GM13977 (cell line): Measurements from ENCODE around the gene CPEB4.

Source experiments
- DNase-seq: peaks from one replicate; pipeline ENCODE4 v3.0.0; 2012; ENCODE audit warnings: low spot score
- in situ Hi-C: fragments of 300-500 bp; cut with MboI; formaldehyde crosslinking; loops from one replicate; pipeline ENCODE4 v1.12.0; 2022; ENCODE audit warnings: low sequenced_read_pairs, low pct_unique_long_range_greater_than_20kb, mixed read lengths, inconsistent platforms; ENCODE audit not compliant: unreplicated experiment
- TF ChIP-seq, protein P1 (sequence below): IDR thresholded peaks from 2 replicates; pipeline ENCODE4 v1.5.1; 2012; ENCODE audit warnings: mild to moderate bottlenecking, control low read depth; ENCODE audit not compliant: insufficient read depth; ENCODE audit errors: extremely low read depth, missing control alignments

CPEB4 gene

DNA sequence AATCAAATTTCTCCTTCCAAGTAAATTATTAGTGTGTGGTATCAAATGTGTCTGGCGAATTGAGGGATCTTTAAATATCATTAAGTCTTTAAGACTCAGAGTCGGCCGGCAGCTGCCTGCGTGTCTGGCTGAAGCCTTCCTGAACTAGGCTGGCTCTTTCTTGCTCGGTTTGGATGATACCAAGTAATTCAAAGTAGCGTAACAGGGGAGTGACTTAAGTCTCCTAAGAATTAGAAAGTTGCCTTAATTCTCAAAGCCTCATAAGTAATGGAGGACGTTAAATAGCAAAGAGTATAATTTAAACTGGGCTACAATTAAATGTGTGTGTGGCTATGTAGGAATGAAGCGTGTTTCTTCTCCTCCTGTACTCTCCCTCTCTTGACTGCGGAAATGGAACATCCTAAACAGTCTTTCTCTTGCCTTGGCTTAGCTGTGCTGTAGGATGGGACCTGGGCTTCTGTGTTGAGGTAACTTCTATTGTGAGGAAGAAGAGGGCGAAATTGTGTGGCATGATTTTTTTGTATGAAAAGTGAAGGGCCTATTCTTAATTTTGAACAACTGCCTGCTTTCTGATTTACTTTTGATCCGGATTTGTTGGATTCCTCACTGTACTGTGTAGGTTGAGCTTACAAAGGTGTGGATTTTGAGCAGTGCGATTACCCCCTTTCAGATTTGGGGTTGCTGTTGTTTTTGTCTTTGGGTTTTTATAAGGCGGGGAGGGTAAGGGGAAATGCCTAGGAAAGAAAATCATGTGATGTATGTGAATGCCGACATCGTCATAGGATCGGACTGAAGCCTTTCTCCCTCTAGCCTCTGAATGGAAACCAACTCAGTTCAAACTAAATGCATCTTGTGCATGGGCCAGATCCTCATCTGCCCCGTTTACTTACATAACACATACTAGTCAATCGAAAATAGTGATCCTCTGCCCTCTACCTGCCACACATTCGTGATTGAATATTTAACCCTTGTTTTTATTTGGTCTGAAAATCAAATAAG lies 29.9 kb downstream of the CPEB4 start:
- peak; percentile 55 for DNase-seq
- TF ChIP-seq, protein P1, sequence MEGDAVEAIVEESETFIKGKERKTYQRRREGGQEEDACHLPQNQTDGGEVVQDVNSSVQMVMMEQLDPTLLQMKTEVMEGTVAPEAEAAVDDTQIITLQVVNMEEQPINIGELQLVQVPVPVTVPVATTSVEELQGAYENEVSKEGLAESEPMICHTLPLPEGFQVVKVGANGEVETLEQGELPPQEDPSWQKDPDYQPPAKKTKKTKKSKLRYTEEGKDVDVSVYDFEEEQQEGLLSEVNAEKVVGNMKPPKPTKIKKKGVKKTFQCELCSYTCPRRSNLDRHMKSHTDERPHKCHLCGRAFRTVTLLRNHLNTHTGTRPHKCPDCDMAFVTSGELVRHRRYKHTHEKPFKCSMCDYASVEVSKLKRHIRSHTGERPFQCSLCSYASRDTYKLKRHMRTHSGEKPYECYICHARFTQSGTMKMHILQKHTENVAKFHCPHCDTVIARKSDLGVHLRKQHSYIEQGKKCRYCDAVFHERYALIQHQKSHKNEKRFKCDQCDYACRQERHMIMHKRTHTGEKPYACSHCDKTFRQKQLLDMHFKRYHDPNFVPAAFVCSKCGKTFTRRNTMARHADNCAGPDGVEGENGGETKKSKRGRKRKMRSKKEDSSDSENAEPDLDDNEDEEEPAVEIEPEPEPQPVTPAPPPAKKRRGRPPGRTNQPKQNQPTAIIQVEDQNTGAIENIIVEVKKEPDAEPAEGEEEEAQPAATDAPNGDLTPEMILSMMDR, result peak; percentile 24
- in situ Hi-C loops, result no loop called here

DNA sequence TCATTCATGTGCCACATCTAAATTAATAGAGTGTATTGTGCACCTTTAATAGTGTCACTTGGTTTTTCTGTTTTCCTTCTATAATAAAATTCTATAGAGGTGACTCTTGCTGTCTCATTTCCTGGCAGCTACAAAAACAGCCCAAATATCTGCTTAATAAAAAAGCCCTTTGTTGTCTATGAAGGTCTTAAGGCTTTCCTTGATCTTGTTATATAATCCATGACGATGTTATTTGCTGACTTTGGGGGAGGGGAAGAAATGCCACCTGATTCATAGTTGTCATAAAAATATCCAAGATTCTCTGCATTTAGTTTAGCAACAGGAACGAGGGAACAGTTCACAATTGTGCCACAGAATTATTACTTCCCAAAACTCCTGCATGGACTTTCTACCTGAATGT lies 31.3 kb downstream of the CPEB4 start:
- in situ Hi-C loops, result no loop called here
- no peak for DNase-seq
- TF ChIP-seq, protein P1, result no peak

DNA sequence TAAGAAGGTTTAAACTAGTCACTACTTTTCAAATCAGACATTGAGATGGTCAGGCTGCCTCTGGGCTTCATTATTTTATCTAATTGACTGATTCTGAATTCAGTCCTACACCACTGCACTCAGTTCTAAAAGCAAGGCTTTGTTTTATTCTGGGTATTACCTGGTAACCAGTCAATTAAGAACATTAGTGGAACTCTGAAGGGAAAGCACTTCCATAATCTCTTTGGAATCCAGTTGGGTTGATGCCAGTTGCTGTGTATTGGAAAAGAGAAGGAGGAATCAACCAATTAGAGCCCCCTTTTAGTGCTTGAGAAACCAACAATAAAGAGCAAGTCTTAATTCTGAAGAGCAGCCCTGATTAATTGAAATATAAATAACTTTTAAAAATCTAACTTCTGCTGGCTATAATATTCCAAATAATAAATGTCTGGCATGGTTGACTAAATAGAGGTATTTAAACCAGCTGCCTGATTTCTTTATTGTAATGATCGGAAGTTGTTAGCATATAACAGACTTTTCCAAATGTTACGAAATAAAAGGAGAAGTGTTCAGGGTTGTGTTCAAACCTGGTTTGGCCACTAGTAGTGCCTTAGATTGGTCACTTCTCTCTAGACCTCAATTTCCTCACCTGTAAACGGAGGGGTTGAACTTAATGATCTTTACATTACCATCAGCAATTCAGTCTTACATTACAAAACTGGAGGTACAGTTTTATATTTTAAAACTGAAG lies 32.0 kb downstream of the CPEB4 start:
- no peak for DNase-seq
- TF ChIP-seq, protein P1, result no peak
- in situ Hi-C loops, result no loop called here

DNA sequence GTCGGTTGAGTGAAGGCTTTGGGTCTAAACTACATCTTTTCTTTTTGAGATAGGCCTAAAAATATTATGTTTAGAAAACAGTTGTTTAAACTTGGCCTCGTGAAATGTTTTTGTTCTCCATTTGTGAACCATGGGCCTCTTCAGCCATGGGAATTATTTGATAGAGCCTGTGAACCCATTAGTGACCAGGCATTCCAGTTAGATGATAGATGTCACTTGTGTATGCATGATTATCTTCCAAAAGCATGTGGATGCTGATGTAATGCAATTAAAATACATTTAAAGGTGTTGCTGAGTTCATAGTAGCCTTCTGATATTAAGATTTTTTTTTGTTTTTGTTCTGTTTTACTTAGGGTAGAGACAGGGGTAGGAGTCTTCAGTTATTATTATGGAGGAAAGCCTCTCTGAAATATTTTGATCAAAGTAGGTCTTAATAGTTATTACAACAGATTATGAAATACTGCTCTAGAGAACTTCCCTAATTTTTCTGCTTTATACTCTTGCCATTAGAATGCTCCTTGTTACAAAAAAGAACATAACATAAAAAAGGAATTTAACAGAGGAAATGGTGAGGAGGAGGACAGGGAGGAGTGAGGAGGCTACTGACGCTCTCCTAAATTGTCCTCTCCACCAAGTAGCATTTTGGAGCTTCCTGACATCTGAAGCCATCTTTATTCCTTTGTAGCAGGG lies 32.9 kb downstream of the CPEB4 start:
- DNase-seq, result no peak
- in situ Hi-C loops, result no loop called here
- TF ChIP-seq, protein P1, result no peak

DNA sequence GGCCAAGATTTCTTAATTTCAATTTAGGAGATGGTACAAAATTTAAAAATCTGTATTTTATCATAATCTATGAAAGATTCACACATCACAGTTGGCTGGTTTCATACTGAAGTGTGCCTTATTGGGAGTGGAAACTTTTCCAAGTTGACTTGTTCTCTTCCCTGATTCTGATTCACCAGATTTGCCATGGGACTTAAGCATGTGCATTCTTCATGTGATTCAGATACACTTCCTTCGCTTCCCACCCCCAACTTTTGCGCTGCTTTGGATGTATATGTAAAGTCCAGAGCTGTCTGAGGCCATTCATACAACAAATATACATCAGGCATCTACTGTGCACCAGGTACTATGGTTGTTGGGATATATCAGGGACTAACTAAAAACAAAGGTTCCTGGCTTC lies 34.4 kb downstream of the CPEB4 start:
- in situ Hi-C loops, result no loop called here
- DNase-seq, result no peak
- TF ChIP-seq, protein P1, result no peak
